GM12878 (cell line): ENCODE measurements around the gene CD58. TPM values are rescaled to one million over a fixed set of nuclear protein-coding genes. Genes with fewer than 3 reads are reported as not detected.

ENCODE experiments used
- CBFB ChIP-seq: IDR thresholded peaks from 2 replicates; pipeline ENCODE4 v1.6.1; 2016; ENCODE audit warnings: antibody characterized with exemption, low read depth
- CREM ChIP-seq: IDR thresholded peaks from 2 replicates; pipeline ENCODE4 v1.6.1; 2014; ENCODE audit warnings: antibody characterized with exemption, low read depth
- ETV6 ChIP-seq, 2 experiments: fragments of 450-650 bp in 1 of 2; IDR thresholded peaks in 1 of 2; conservative IDR thresholded peaks in 1 of 2; 2 replicates each; pipeline ENCODE4 v1.6.1; 2014; ENCODE audit warnings: antibody characterized with exemption in 1 of 2, borderline replicate concordance in 1 of 2, low read depth in 1 of 2, mild to moderate bottlenecking in 1 of 2, moderate library complexity in 1 of 2
- FOS ChIP-seq: IDR thresholded peaks from 3 replicates; pipeline ENCODE4 v1.6.1; 2011; ENCODE audit warnings: borderline replicate concordance; ENCODE audit not compliant: insufficient read length; ENCODE audit errors: extremely low read depth
- RUNX3 ChIP-seq: IDR thresholded peaks from 2 replicates; pipeline ENCODE4 v1.6.1; 2012; ENCODE audit warnings: low read length, inconsistent platforms
- STAT1 ChIP-seq: fragments of 450-650 bp; conservative IDR thresholded peaks from 2 replicates; pipeline ENCODE4 v1.6.1; 2014; ENCODE audit warnings: antibody characterized with exemption, mild to moderate bottlenecking
- polyA plus RNA-seq, 11 experiments: library from polyadenylated mRNA; depleted of rRNA in 4 of 11; unstranded in 6 of 11; stranded (reverse) in 5 of 11; fragments of >200 nt; fragmentation: Nextera tagmentation in 4 of 11; fragmentation: Illumina TruSeq in 1 of 11; extraction: Ambion mirVana in 4 of 11; extraction: Trizol in 1 of 11; gene quantifications; 1 replicate in 1 of 11; 2 replicates in 10 of 11; pipeline versions ENCODE4 v1.2.1 to v1.2.3, GENCODE V29; 2011 to 2016; ENCODE audit warnings: inconsistent platforms in 2 of 11, missing spikeins in 2 of 11, low read depth in 1 of 11
- total RNA-seq, 4 experiments: library from RNA; depleted of rRNA in 3 of 4; stranded (reverse); fragments of >200 nt in 3 of 4; fragmentation: Illumina TruSeq in 1 of 4; extraction: Trizol in 1 of 4; gene quantifications; 2 replicates each; pipeline versions ENCODE4 v1.2.1 to v1.2.3, GENCODE V29; 2013 to 2021
- TF ChIP-seq, protein P1 (sequence below): IDR thresholded peaks from 2 replicates; pipeline ENCODE4 v1.6.1; 2012; ENCODE audit warnings: improper control_type of control experiment, low read depth, low read length; ENCODE audit not compliant: insufficient replicate concordance

CD58 gene
- total and polyA plus RNA-seq, 10 of the 15 experiments (the other 5 are each of a cell fraction or from before 2014, with no cell fraction given), result 70.4 to 252 (median 129) TPM

DNA sequence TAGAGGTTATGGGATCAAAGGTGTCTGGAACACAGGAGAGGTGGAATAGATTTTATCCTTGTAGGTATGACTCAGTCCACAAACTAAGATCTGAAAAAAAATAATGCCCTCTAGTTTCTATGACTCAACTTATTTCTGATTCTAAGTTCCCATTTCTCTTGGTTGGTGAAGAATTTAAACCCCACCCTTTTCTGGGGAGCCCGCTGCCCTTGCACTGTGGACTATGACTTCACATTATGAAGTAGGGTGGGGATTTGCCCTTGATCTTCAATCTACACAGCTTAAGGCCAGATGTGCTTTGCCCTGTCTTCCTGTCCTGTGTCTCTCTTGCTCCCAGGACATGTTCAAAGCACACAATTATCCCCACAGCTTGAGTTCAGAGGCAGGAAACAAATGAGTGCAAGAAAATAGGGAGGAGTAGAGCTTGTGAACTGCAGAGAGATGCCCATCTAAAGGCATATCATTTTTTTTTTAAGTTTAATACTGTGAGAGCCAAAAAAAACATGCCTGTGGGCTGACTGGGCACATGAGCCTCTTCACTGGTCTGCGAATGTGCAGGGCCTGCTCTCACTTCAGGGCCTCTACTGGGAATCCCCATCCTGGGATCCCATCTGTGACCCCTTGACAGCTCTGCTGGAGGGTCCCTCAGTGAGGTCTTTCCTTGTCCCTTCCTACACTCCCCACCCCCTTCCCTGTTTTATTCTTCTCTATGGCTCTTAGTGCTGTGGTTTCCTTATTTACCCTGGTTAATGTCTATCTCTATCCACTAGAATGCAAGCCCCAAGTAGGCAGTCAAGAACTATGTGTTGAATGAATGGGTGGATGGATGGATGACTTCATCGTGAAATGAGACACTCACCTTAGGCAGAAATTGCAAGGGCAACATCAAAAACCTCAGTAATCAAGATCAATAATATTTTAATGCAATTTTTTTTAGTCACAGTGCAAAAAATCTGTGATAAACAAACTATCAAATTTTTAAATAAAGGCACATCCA lies 61.5 kb downstream of the CD58 start (continued):
- TF ChIP-seq, protein P1, sequence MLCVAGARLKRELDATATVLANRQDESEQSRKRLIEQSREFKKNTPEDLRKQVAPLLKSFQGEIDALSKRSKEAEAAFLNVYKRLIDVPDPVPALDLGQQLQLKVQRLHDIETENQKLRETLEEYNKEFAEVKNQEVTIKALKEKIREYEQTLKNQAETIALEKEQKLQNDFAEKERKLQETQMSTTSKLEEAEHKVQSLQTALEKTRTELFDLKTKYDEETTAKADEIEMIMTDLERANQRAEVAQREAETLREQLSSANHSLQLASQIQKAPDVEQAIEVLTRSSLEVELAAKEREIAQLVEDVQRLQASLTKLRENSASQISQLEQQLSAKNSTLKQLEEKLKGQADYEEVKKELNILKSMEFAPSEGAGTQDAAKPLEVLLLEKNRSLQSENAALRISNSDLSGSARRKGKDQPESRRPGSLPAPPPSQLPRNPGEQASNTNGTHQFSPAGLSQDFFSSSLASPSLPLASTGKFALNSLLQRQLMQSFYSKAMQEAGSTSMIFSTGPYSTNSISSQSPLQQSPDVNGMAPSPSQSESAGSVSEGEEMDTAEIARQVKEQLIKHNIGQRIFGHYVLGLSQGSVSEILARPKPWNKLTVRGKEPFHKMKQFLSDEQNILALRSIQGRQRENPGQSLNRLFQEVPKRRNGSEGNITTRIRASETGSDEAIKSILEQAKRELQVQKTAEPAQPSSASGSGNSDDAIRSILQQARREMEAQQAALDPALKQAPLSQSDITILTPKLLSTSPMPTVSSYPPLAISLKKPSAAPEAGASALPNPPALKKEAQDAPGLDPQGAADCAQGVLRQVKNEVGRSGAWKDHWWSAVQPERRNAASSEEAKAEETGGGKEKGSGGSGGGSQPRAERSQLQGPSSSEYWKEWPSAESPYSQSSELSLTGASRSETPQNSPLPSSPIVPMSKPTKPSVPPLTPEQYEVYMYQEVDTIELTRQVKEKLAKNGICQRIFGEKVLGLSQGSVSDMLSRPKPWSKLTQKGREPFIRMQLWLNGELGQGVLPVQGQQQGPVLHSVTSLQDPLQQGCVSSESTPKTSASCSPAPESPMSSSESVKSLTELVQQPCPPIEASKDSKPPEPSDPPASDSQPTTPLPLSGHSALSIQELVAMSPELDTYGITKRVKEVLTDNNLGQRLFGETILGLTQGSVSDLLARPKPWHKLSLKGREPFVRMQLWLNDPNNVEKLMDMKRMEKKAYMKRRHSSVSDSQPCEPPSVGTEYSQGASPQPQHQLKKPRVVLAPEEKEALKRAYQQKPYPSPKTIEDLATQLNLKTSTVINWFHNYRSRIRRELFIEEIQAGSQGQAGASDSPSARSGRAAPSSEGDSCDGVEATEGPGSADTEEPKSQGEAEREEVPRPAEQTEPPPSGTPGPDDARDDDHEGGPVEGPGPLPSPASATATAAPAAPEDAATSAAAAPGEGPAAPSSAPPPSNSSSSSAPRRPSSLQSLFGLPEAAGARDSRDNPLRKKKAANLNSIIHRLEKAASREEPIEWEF, result no peak
- TF ChIP-seq STAT1 (no peak), FOS (no peak), ETV6 (conservative IDR thresholded peaks at IDR 0.05 in 1 of 2, IDR thresholded peaks at IDR 0.05 in 1 of 2; ENCODE audit: borderline replicate concordance in 1 of 2, low read depth in 1 of 2) (peak in 1 of 2 experiments; percentile 51; a peak in 1 of 4 replicates), CREM (peak; percentile 3; the same call in 1 of the 2 replicates), RUNX3 (peak; percentile 21; the same call in 1 of the 2 replicates), CBFB (no peak)
